Inferior parietal cortex (tissue), 1 donor: ENCODE results near the gene SAMD11.

ENCODE experiments used
- DNase-seq: peaks from one replicate; pipeline ENCODE4 v3.0.0-alpha.2; 2016; ENCODE audit errors: extremely low spot score

Gene SAMD11

DNA sequence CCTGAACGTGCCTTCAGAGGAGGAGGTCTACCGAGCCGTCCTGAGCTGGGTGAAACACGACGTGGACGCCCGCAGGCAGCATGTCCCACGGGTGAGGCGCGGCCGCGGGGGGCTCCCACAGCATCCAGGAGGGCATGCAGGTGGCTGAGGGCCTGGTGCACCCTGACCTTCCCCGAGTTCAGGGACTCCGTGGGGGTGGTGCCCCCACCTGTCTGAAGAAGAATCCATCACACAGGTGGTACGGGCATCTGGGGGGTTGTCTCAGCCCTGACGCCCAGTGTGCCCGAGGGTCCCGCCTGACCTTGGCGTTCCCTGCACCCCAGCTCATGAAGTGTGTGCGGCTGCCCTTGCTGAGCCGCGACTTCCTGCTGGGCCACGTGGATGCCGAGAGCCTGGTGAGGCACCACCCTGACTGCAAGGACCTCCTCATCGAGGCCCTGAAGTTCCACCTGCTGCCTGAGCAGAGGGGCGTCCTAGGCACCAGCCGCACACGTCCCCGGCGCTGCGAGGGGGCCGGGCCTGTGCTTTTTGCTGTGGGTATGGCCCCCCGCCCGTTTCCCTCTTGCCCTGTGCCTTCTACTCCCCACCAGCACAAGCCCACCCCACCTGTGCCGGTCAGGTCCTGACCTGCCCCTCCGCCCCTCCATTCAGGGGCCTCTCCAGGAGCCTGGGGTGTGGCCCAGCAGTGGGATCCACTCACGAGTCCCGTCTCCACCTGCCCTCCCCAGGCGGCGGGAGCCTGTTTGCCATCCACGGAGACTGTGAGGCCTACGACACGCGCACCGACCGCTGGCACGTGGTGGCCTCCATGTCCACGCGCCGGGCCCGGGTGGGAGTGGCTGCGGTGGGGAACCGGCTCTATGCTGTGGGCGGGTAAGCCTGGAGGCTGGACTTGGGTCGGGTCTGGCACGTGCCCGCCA, 38.9 kb downstream of the SAMD11 start:
- DNase-seq = no peak

DNA sequence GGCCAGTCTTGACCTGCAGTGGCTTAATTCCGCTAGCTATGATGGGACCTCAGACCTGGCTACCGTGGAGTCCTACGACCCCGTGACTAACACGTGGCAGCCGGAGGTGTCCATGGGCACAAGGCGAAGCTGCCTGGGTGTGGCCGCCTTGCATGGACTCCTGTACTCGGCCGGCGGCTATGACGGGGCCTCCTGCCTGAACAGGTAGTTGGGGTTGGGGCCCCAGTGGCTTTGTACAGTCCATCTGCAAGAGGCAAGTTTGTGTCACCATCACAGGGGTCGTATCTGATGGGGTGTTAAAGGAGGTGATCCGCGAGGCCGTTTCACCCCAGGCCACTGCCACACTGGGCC, 39.6 kb downstream of the SAMD11 start:
- no peak for DNase-seq

DNA sequence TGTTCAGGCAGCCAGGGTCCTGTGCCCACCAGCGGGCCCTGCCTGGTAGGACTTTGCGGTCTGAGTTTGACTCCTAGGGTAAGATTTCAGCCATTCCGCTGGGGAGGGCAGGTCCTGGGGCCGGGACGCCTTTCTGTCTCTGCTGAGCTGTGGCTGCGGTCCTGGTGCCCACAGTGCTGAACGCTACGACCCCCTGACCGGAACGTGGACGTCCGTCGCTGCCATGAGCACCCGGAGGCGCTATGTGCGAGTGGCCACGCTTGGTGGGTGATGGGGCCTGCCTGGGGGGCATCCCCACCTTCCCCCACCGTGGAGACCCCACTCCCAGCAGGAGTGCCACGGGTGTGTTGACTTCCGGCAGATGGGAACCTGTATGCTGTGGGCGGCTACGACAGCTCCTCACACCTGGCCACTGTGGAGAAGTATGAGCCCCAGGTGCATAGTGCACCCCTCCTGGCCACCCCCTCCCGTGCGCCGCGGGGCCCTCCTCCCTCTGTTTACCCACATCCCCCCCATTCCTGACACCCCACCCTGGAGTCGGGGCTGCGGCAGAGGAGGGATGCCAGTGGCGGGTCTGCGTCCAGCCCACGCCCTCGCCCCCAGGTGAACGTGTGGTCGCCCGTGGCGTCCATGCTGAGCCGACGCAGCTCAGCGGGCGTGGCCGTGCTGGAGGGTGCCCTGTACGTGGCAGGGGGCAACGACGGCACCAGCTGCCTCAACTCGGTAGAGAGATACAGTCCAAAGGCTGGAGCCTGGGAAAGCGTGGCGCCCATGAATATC, 40.2 kb downstream of the SAMD11 start:
- DNase-seq = no peak

DNA sequence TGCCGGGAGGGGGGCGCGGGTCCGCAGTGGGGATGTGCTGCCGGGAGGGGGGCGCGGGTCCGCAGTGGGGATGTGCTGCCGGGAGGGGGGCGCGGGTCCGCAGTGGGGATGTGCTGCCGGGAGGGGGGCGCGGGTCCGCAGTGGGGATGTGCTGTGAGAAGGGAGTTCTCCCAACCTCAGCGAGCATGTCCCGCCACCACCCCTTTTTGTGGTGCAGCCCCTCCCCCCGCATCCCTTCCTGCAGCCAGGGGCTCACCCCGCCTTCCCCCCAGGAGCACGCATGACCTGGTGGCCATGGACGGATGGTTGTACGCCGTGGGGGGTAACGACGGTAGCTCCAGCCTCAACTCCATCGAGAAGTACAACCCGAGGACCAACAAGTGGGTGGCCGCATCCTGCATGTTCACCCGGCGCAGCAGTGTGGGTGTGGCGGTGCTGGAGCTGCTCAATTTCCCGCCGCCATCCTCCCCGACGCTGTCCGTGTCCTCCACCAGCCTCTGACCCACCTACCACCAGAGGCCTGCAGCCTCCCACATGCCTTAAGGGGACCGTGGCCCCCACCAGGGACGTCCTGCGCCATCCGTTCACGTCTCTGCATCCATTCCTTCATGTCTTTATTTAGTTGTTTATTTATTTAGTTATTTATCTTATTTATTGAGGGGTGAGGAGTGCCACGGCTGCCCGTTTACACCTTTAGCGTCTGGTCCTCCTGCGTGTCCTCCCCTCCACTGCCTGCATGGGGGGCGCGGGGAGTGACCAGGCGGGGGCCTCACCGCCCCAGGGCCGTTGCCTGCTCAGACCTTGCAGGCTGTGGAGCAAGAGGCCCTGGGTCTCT, 41.2 kb downstream of the SAMD11 start:
- DNase-seq = no peak

DNA sequence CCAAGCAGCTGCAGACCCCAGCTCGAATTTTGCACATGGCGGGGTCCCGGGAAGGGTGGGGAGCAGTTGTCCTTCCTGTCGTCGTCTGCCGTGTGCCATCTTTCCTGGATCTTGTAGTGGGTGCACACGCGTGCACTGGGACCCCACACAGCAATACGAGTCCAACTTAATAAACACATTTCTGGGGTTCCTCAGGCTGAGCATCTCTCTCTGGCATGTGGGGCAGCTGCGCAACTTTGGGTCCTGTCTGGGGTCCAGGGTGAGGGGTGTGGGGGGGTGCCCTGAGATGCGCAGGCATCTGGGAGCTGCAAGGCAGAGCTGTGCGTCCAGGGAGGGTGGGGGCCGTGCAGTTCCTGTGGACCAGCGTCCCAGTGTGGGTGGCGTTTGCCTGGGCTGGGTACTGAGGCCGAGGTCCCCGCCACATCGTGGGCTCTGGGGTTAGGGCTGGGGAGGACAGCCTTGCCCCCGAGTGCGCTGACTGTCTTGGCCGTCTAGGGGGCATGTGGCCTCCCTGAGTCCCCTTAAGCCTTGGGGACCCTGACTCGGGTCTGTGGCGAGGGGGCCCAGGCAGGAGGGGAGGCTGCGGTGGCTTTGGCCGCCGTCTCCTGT, 41.9 kb downstream of the SAMD11 start:
- DNase-seq = no peak

DNA sequence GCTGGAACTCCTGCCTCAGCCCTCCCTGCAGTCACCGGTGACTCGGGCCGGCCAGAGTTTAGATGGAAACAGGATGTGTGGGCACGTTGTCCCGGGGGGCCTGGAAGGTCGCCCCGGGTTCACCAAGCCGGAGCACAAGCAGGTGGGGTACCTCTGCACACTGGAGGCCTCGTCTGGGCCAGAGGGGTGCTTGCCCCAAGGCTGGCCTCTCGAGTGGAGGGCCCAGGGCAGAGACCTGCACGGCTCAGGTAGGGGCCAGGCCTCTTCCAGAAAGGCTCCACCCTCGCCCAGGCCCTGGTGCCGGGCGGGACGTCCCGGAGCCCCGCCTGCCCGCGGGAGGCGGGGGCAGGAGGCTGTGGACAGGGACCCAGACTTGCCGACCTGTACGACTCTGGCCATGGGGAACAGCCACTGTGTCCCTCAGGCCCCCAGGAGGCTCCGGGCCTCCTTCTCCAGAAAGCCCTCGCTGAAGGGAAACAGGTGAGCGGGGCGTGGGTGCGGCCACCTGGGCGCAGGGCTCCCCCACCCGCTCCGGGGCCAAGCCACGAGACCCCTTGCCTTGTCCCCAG, 42.5 kb downstream of the SAMD11 start, which contains the start of gene PLEKHN1:
Gene PLEKHN1 (plus strand): TSS at position 348 of the 569 bp plus-strand sequence. CDS start 50 bp downstream, at position 398.
- no peak for DNase-seq

DNA sequence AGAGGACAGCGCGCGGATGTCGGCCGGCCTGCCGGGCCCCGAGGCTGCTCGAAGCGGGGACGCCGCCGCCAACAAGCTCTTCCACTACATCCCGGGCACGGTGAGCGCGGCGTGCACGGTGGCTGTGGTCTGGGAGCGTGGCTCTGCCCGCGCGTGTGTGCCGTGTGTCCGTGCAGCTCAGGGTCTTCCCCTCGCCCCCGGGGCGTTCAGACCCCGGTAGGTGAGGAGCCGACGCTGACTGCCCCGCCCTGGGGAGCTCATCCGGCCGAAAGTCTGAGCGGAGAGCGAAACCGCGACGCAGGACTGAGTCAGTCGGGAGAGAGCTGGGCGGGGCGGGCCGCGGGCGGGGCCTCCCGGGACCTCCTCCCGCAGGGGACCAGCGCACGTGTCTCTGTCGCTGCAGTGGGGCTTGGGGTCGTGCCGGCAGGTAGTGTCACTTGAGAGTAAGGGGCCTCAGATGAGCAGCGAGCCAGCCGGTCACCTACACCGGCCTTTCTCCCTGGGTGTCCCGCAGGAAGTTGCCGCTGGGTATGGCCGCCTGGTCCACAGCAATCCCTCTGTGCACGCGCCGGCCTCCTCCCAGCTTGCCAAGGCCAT, 43.1 kb downstream of the SAMD11 start:
- no peak for DNase-seq

DNA sequence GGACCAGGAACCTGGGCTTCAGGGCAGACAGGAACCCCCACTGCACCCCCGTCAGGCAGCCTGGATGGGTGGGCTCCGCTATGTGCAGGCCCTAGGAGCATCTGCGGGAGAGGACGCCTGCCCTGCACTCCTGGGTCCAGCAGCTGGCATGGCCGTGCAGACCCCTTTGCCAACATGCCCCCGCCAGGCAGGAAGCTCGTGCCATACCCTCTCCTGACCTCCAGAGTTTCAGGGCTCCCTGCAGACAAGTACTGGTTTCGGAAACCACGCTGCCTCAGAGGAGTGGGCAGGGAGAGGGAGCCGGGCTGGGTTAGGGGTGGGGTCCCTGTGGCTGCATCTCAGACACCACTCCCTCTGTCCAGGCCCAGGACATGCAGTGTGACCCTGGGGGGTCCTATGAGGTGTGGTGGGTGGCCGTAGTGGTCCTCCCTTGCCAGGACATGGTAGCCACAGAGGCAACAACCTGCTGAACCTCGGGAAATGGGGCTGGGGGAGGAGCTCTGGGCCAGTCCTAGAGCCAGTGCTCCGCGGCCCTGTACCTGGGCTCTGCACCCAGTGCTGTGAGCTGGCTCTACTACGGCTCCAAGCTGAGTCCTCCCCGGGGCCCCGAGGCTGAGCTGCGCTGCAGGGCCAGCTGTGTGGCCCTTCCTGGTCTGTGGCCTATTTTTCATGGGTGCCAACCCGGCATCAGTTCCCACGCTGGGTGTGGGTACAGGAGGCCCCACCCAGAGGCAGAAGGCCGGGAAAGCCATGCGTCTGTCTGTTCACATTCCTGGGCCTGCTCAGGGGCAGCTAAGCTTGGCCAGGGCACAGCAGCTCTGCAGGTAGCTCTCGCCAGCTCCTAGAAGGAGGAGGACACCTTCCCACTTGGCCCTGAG, 44.0 kb downstream of the SAMD11 start:
- no peak for DNase-seq

DNA sequence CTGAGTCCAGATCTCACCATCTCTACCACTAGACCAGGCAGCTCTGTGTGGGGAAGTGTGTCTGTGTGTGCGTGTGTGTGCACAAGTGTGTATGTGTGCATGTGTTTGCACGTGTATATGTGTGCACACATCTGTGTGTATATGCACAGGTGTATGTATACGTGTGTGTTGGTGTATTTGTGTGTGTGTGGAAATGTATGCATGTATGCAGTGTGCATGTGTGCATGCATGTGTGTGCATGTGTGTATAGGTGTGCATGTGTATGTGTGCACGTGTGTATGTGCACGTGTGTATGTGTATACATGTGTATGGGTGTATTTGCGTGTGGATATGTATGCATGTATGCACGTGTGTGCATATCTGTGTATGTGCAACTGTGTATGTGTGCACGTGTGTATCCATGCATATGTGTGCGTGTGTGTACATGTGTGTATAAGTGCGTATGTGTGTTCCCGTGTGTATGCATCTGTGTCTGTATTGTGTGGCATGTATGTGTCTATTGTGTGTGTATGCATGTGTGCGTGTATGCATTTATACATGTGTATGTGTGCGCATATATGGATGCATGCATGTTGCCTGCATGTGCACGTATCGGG, 45.6 kb downstream of the SAMD11 start:
- DNase-seq = no peak

DNA sequence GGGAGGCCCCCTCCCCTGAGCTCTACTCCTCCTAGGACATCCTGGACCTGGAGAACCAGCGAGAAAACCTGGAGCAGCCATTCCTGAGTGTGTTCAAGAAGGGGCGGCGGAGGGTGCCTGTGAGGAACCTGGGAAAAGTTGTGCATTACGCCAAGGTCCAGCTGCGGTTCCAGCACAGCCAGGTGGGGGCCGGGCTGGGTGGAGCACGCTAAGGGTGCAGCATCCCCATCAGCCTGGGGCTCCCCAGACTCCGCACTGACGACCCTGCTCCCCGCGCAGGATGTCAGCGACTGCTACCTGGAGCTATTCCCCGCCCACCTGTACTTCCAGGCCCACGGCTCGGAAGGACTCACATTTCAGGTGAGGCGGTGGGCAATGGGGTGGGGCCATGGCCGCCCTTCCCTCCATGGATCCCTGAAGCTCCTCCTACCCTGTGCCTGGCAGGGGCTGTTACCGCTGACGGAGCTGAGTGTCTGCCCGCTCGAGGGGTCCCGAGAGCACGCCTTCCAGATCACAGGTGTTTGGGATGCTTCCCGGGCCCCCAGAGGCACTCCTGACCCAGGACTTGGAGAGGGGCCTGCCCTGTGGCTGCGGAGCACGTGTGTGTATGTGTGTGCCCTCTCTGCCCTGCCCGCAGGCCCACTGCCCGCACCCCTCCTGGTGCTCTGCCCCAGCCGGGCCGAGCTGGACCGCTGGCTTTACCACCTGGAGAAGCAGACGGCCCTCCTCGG, 46.7 kb downstream of the SAMD11 start:
- no peak for DNase-seq

DNA sequence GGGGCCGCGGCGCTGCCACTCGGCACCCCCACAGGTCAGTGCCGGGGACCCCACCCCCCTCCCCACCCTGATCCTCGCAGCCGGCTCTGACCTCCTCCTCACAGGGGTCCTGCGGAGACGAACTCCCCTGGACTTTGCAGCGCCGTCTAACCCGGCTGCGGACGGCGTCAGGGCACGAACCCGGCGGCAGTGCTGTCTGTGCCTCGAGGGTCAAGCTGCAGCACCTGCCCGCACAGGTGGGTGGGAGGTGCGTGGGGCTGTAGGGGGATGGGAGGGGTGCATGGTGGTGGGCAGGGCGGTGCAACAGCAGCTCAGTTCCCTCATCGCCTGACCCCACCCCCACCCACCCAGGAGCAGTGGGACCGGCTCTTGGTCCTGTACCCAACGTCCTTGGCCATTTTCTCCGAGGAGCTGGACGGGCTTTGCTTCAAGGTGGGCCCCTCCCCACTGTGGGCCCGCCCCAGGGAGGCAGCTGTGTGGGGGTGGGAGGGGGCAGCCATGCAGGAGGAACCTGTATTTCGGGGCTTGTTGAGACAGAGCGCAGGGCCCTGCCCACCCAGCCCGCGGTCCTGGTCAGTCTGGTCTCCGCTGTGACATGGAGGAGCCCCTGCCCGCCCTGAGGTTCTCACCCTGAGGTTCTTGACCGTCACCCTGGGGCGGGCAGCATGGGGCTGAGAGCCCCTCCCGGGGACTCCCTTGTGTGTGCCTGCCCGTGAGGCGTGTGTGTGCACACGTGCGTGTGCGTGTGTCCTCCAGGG, 47.4 kb downstream of the SAMD11 start:
- no peak for DNase-seq

DNA sequence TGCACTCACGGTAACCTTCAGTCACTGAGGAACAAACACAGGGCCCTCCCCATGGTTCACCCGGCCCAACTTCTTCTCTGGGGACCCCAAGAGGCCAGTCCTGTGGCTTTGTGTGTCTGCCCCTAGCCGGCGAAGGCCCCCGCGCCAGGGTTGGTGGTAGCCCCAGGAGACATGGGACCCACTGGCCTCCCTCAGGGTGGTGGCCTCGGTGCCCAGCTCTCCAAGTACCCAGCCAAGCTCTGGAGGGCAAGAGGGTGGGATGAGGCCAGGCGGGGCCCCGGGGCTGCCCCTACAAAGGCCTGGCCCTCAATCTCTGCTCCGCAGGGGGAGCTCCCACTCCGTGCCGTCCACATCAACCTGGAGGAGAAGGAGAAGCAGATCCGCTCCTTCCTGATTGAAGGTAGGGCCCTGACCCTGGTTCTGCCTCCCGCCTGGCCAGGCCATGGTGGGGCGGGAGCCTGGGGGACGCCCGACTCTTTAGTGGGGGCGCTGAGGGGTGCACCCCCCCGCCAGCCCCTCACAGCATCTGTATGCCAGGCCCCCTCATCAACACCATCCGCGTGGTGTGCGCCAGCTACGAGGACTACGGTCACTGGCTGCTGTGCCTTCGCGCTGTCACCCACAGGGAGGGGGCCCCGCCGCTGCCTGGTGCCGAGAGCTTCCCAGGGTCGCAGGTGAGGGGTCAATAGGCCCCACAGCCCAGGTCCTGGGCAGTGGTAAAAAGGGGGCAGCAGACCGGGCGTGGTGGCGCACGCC, 48.2 kb downstream of the SAMD11 start:
- DNase-seq = no peak

DNA sequence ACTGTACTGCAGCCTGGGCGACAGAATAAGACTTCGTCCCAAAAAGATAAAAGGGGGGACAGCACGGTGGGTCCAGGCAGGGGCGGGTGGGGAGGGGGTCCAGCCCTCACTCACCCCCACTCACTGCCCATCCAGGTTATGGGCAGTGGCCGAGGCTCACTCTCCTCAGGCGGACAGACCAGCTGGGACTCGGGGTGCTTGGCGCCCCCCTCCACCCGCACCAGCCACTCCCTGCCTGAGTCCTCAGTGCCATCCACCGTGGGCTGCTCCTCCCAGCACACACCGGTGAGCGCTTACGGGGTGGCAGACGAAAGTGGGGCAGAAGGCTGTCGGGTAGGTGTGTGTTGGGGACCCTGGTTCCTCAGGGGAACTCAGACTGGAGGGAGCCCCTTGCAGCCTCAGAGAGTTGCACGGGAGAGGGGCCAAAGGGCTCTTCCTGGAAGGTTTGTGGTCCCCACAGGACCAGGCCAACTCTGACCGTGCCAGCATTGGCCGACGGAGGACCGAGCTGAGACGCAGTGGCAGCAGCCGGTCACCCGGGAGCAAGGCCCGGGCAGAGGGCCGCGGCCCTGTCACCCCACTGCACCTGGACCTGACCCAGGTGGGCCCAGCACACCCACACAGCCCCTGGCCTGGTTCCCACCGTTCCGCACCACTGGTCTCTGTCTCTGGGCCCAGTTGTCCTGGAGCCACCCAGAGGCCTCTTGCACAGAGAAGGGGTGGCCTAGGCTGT, 49.2 kb downstream of the SAMD11 start:
- DNase-seq = no peak

DNA sequence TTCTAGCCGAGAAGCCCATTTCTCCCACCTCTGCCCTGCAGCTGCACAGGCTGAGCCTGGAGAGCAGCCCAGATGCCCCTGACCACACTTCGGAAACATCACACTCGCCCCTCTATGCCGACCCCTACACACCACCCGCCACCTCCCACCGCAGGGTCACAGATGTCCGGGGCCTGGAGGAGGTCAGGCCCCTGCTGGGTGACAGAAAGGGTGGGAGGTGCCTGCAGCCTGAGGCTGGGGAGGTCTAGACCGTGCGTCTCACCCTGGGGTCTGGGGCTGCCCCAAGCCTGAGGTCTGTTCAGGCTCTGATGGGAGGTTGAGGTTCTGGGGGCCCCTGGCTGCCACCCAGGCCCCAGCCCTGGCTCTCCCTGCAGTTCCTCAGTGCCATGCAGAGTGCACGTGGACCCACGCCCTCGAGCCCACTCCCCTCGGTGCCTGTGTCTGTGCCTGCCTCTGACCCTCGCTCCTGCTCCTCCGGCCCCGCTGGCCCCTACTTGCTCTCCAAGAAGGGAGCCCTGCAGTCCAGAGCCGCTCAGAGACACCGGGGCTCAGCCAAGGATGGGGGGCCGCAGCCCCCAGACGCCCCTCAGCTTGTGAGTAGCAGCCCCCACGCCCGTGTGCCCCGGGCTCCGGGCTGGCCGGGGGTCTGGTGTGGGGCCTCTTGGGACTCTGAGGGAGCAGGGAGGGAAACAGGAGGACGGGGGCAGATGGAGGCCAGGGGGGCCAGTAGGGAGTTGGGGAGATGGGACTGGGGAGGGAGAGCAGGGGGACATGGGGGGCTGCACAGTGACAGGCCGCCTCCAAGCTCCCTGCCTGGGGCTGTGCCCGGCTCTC, 50.0 kb downstream of the SAMD11 start:
- no peak for DNase-seq

DNA sequence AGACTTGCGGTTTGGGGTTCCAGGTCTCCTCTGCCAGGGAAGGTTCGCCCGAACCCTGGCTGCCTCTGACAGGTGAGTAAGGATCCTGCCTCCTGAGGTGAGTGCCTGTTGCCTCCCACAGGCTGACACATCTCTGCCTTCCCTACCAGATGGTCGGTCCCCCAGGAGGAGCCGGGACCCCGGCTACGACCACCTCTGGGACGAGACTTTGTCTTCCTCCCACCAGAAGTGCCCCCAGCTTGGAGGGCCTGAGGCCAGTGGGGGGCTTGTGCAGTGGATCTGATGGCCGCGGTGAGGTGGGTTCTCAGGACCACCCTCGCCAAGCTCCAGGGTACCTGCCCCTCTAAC, 50.5 kb downstream of the SAMD11 start:
- DNase-seq = no peak
